GM06990 (cell line): ENCODE data around the gene CHST3.

Experiments used
- DNase-seq: peaks from one replicate; pipeline ENCODE4 v3.0.0-alpha.2; 2011; ENCODE audit not compliant: insufficient read length; ENCODE audit errors: extremely low read depth
- H3K27me3 ChIP-seq: replicated peaks from 2 replicates; pipeline ENCODE4 v1.6.0; 2011; ENCODE audit warnings: low read length; ENCODE audit not compliant: control insufficient read depth, insufficient read depth
- H3K36me3 ChIP-seq: 2 replicates; pipeline ENCODE4 v1.5.1; 2011; ENCODE audit warnings: low read length; ENCODE audit not compliant: control insufficient read depth, insufficient read depth
- H3K4me3 ChIP-seq: replicated peaks from 2 replicates; pipeline ENCODE4 v1.5.1; 2011; ENCODE audit warnings: low read depth, mild to moderate bottlenecking, control low read depth, low read length
- CTCF ChIP-seq: IDR thresholded peaks from 2 replicates; pipeline ENCODE4 v1.5.1; 2011; ENCODE audit warnings: low read length, control low read depth, mild to moderate bottlenecking, inconsistent platforms; ENCODE audit not compliant: insufficient read depth, poor library complexity, severe bottlenecking

Gene CHST3

GRCh38 chr10:72000073-72001032 lies 36.2 kb downstream of the CHST3 start:
- Histone ChIP-seq H3K36me3 (no peaks in the 10 kb centered on the region), H3K4me3 (no peak overlapping the region), H3K27me3 (no peaks in the 10 kb centered on the region)
- no peak for DNase-seq
- no peak for TF ChIP-seq CTCF

DNA sequence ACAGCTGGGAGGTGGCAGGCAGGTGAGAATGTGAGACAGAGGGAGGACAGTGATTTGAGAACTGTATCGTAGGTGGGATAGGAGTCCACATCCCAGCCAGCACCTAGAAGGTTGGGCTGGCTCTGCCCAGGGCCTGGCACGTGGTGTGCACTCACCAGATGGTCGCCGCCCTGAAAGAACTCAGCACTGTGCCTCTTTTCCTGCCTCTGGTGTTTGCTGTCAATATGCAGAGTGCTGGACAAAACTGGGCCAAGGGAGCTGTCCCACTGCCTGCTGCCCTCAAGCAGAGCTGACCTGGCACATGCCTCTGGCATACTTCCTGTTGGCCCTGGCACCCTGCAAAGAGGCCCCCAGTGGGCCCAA lies 36.8 kb downstream of the CHST3 start:
- DNase-seq = no peak
- Histone ChIP-seq H3K4me3 (no peak overlapping the region), H3K36me3 (no peaks in the 10 kb centered on the region), H3K27me3 (no peaks in the 10 kb centered on the region)
- TF ChIP-seq CTCF = no peak

GRCh38 chr10:72002354-72003295 lies 38.4 kb downstream of the CHST3 start:
- Histone ChIP-seq H3K36me3 (no peaks in the 10 kb centered on the region), H3K4me3 (no peak overlapping the region), H3K27me3 (no peaks in the 10 kb centered on the region)
- no peak for TF ChIP-seq CTCF
- no peak for DNase-seq

- H3K27me3 ChIP-seq = no peaks in the 10 kb centered on the region
- TF ChIP-seq CTCF = no peak
- H3K36me3 ChIP-seq = no peaks in the 10 kb centered on the region
- H3K4me3 ChIP-seq = no peak overlapping the region
- DNase-seq = no peak
Measured at GRCh38 chr10:72006026-72006425, 41.8 kb downstream of the CHST3 start.

DNA sequence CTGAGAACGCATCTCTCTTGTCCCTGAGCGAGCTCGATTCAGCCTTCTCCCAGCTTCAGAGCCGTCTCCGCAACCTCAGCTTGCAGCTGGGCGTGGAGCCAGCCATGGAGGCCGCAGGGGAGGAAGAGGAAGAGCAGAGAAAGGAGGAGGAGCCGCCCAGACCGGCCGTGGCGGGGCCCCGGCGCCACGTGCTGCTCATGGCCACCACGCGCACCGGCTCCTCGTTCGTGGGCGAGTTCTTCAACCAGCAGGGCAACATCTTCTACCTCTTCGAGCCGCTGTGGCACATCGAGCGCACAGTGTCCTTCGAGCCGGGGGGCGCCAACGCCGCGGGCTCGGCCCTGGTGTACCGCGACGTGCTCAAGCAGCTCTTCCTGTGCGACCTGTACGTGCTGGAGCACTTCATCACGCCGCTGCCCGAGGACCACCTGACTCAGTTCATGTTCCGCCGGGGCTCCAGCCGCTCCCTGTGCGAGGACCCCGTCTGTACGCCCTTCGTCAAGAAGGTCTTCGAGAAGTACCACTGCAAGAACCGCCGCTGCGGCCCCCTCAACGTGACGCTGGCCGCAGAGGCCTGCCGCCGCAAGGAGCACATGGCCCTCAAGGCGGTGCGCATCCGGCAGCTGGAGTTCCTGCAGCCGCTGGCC lies 43.2 kb downstream of the CHST3 start:
- no peaks in the 10 kb centered on the region for H3K27me3 ChIP-seq
- DNase-seq = no peak
- H3K36me3 ChIP-seq = no peaks in the 10 kb centered on the region
- H3K4me3 ChIP-seq = no peak overlapping the region
- no peak for TF ChIP-seq CTCF
